Measurements from ENCODE around the gene AGAP1.

Gene AGAP1

DNA sequence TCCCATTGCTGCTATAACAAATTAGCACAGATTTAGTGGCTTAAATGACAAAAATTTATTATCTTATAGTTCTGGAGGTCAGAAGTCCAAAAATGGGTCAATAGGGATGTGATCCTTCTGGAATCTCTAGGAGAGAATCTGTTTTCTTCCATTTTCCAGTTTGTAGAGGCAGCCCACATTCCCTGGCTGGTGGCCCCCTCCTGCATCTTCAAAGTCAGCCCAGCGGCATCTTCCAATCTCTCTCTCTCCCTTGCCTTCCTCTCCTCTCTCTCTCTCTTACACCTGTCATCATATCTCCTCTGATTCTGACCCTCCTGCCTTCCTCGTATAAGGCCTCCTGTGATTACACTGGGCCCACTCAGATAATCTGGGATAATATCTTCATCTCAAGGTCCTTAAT is 3.9 kb upstream of the AGAP1 start:
- no peak for DNase-seq

- DNase-seq, result peak; percentile 53
Measured at GRCh38 chr2:235492850-235493344, 946 bp upstream of the AGAP1 start.

DNA sequence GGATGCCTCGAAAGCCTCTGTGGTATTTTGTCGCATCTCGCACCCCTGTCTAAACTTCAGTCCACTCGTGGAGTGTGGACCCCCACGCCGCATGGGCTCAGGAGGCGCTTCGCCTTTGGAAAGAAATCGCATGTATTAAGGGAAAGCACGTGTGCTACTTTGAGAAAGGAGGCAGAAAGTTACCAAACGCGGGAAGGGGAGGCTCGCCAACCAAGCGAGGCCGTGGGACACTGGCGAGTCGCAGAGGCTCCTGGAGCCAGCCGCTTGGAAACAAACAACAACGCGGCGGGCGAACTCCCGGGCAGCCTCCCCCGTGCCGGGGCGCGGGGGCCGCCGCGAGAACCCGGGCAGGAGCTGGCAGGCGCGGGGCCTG is 455 bp upstream of the AGAP1 start:
- DNase-seq, result peak; percentile 87

DNA sequence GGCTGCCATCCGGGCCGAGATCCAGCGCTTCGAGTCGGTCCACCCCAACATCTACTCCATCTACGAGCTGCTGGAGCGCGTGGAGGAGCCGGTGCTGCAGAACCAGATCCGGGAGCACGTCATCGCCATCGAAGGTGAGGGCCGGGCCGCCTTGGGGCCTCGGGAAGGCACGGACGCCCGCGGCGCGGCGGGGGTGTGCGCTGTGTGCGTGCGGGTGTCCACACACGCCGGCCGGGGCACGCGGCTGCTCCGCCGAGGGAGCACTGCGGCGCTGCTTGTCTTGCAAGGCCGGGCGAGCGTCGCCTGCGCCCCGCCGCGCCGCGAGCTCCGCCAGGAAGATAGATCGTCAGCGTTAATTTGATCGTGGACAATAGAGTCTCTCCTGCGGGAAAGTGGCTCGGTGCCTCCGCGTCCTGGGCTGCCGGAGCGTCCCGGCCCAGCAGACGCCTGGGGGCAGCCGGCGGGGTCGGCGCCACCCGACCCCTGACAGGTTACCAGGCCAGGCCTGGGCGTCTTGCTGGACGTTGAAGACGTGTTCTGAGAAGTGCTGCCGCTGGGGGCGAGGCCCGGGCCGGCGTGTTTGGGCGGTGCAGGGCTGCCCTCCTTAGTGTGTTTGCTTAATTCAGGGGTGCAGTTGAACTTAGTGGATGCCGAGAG is 1.0 kb downstream of the AGAP1 start:
- peak; percentile 75 for DNase-seq

DNA sequence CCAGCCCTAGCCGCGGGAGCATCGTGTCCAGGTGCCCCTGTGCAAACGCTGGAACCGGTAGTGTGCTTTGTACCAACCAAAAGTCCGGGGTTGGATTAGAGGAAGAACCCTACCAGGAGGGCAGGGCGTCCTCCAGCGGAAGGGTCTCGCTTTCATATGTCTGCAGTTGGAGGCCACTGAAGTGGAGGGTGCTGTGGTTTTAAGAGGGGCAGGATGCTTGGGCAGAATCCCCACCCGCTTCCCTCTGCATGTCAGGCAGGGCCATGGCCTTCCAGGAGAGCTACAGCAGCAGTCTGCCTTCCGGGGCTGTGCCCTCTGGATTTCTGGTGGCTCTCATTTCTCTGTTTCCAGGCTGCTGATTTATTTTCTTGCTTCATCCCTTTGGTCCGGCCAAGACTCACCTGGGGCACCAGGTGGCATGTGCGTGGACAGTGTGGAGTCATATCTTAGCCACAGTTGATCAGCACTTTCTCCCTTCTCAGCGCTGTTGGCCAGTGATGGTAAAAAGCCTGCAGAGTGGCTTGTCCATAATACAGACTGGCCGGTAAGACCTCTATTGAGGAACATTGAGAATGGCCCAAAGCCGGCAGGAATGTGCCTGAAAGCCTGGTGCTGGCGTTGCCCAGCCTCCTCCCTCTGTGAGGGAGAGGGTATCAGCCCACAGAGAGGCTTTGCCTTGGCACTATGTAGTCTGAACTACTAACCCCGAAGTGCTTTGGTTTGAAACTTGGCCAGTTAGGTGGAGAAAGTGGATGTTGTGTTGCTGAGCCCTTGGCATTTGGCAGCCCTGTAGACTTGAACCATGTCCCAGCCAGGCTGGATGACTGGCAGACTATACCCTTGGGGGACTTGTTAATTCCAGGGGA is 1.8 kb downstream of the AGAP1 start:
- DNase-seq, result peak; percentile 59

DNA sequence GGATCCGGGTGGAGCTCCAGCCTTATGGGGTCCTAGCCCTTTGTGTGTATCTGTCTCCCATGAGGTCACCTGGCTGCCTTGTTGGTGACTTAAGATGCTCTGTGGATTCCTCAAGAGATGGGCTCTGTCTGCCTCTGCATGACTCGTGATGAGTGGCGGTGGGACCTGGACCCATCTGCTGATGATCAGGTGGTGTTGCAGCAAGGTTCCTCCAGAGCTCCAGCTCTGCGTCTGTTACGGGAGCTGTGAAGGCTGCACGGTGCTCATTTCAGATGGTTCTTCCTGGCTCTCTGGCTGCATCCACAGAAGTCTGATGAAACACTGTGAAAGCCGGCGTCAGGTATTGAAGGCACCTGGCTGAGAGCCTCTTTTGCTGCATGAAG is 2.4 kb downstream of the AGAP1 start:
- peak; percentile 33 for DNase-seq

DNA sequence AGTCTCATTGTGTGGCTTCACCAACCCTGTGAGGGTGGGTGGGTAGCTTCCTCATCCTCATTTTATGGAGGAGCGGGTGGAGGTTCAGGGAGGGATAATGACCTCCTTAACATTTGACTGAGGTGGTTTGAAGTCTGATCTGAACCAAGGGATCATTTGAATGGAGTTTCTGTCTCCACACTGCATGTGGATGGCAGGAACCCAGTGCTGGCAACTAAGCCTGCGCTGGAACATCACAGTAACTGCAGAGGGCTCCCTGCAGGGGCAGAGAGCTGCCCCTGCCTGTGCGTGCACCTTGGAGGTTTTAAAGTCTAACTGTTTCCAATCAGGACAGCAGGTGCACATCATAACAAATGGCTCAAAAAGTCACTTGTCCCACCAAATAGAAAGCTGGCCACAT is 3.3 kb downstream of the AGAP1 start:
- no peak for DNase-seq

DNA sequence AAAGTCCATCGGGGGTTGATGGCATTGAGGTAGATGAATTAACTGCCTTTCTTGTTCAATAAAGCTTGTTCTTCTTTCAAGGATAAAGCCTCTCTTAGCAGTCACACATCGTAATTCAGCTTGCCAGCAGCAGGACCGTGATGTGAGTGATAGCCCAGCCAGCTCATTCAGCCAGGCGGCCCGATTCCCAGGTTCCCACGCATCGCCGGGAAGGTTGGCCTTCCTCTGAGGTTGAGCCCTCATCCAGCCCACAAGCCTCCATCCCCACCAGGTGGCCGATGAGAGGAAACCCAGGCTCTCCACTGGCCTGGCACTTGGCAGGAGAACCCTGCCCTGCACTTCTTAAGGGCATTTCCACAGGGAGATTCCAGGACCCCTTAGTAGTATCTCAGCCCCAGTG is 4.7 kb downstream of the AGAP1 start:
- peak; percentile 55 for DNase-seq

DNA sequence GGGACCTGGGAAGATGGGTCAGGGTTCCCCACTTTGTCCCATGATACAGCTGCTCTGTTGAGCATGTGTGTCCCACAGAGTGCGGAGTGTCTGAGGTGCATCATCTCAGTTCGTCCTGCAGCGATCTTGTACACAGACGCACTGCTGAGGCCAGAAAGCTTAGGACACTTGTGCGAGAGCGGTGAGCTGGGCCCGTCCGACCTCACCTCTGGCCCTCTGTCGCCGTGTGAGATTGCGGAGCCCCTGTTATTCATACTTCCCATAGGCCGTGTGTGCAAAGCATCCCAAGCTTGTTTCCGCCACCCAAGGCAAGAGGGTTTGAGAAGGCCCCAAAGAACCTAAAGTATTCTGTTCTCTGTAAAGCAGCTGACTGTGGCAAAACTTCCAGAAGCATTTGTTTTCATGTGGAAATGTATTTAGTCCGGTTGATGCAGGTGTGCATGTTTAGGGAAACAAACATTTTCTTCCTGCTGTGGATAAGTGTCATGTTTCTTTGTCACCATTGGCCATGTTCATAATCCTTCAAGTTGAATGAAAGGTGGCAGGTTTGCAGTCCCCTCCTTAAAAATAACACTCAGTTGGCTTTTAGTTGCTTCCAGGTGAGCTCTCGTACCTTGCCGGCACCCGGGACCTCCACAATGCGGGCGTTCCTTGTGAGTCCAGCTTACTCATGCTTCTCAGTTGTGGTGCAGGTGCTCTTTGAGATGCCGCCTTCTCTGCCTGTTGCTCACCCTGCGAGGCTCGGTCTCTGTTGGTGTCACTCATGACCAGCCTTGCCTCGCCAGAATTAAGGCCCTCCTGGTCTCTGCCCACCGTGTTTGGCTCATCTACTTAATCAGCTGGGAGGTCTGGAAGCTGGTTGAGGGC is 5.3 kb downstream of the AGAP1 start:
- DNase-seq, result no peak

GRCh38 chr2:235500110-235500760 is 6.4 kb downstream of the AGAP1 start:
- no peak for DNase-seq

DNA sequence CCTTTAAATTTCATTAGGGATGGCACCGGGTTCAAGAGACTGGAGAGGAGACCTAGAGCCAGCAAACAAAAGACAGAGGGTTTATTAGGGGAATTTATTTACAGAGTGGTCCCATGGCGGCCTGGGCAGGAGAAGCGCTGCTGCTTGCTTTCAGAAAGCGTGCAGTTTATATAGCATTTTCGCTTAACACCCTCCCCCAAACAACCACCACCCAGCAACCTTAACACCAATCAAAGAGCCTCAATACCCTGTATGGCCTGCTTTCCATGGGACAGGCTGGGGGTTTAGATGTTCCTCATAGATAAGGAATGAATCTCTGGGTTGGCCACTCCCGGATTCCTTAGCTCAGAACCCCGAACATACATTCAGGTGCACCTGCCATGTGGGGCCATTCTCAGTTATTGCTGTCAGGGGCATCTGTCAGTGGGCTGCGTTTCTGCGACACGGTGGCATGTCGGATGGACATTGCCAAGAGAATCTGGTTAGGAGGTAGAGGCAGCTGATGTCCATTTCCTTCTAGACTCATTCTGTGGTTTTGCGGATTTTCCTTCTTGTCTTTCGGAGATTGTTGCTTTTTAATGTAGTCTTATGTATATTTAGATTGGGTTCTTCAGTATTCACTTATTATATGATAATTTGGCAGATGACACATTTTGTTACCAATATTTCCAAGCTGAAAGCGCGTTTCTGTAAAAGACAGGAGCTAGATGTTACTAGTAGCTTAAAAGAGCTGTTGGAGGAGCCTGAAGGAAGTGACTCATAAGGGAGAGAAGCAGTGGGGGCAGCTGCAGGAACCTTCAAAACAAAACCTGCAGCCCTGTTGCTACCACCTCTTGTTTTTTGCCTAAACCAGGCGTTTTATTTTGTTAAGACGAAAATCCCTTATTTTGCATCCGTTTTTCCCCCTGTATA is 7.2 kb downstream of the AGAP1 start:
- DNase-seq, result peak; percentile 25

DNA sequence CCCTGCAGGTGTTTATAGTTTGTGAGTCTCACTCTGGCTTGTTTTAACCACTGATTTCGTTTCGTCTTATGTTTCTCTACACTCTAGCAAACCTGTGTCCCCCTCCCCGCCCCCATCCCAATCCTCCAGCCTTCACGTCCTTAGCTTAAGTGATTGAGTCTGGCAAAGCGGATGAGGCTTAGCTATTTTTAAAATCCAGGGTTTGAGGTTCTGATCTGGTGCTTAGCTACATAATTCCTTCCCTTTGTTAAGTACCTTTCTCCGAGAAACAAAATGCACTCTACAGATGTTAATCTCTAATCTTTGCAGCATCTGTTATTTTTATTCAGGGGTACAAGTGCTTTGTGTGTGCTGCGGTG is 7.8 kb downstream of the AGAP1 start:
- DNase-seq, result no peak

DNA sequence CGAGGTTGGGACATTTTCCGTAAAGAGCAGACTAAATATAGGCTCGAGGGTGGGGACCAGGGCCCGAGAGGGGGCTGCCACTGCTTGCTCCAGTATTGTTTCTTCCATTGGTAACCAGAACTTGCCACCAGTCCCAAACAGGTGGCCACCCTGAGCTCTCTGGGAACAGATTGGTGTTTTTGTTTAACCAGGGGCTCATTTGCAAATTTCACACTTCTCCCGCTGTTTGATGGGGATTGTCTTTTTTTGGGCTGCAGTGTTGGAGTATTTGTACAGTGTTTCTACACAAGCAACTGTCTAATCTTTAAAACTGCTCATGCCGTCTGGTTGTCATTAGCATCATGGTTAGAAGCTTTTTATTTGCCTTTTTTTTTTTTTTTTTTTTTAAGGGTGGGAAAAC is 8.5 kb downstream of the AGAP1 start:
- no peak for DNase-seq

DNA sequence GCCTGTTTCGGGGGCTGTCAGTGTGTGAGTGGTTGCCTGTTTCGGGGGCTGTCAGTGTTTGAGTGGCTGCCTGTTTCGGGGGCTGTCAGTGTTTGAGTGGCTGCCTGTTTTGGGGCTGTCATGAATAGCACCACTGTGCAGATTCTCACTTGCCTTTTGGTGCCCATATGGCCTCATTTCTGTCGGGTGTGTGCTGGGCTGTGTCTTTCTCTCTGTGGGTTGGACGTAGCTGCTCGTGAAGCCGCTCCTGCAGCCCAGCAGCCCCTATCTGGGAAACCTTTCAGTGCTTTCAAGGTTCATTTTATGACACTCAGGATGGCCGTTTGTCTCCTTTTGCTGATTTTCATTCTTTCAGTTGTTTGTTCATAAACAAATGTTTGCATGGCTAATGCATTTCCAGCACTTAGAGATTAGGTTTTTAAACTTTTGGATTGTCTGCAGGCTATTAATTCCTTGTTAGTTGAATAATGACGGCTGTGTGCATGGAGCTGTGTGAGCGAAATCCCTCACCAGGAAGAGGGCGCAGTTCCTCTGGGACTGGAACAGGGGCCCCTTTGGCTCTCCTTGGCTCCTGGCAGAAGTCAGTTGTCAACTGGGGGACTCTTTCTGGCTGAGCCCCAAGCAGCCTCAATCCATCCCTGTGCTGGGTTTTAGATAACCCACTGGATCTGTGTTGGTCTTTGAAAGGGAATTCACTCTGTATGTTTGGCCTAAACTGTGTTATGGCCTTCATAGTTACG is 10.8 kb downstream of the AGAP1 start:
- no peak for DNase-seq

DNA sequence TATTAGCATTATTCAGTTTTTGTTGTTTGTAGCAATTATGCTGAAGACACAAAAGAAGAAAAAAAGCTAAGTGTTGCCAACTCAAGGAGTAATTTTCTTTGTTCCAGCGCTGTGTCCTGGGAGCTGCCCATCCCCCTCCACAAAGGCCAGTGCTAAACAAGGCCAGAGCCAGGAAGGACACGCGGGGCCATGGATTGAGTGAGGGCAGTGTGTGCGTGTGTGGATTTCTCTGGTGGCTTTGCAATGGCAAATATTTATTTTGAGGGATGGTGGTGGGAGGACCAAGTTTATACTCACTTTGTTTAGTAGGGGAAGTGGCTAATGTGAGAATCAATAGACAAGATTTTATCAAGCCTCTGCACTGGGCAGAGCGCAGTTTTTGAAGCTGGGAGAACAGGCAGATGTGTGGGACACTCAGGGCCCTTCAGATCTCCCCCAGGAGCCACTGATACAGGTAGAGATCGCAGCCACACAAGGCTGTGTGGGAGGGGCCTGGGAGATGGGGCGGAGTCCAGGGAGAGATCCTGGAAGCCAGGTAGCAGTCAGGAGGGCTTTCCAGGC is 11.4 kb downstream of the AGAP1 start:
- DNase-seq, result peak; percentile 75

DNA sequence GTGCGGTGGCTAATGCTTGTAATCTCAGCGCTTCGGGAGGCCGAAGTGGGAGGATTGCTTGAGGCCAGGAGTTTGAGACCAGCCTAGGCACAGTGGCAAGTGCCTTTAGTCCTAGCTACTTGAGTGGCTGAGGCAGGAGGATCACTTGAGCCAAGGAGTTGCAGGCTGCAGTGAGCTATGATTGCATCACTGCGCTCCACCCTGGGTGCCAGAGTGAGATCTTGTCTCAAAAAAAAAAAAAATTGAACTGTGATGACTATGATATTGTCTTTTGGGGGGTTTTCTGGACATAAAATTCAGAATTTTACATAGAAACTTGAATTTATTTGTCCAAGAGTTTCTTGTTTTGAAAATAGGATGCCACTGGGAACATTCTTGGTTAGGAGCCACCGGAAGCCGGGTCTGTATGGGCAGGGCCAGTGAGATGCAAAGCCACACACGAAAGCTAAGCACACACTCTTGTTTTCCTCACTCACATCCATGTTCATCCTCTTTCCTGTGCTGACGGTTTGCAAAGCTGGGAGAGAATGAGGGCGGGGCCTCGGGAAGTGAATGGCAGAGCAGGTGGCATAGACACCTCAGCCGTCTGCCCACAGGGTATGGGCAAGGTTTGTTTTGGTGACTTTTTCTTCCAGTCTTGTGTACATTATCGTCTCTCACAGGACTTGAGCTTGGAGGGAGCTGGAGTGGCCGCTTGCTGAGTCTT is 12.6 kb downstream of the AGAP1 start:
- DNase-seq, result peak; percentile 95

DNA sequence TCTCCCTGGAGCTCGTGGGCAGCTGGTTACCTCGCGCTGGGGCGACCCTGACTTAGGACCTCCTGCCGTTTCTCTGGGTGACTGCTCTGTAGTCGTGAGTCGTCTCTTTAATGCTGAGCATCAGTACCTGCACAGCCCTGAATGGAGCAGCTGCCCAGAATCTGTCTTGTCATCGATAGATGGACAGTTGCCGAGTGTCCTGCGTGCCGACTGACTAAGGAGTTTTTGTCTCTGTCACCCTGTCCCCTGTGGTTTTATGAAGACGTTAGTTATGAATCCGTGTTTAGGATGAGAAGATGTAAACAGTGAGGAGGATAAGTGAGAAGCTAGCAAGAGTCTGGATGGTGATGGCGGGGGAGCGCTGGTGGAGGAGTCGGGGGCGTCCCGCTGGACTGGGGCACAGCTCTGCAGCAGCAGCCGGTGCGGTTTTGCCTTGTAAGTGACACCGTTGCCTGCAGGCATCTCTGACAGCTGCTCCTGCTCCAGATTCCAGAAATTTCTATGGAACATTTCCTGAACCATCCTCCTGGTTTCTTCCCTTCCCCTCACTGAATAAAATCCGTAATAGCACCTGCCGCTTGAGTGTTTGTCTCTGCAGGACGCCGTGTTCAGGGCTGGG is 13.3 kb downstream of the AGAP1 start:
- no peak for DNase-seq

DNA sequence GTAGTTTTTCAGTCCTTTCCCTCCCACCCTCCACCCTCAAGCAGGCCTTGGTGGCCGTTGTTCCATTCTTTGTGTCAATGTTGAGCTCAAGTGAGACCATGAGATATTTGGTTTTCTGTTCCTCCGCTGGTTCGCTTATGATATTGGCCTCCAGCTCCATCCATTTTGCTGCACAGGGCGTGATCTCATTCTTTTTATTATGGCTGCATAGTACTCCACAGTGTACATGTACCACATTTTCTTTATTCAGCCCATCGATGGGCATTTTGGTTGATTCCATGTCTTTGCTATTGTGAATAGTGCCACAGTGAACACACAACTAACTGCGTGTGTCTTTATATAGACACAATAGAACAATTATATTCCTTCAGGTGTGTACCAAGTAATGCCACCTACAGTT is 14.1 kb downstream of the AGAP1 start:
- DNase-seq, result no peak

DNA sequence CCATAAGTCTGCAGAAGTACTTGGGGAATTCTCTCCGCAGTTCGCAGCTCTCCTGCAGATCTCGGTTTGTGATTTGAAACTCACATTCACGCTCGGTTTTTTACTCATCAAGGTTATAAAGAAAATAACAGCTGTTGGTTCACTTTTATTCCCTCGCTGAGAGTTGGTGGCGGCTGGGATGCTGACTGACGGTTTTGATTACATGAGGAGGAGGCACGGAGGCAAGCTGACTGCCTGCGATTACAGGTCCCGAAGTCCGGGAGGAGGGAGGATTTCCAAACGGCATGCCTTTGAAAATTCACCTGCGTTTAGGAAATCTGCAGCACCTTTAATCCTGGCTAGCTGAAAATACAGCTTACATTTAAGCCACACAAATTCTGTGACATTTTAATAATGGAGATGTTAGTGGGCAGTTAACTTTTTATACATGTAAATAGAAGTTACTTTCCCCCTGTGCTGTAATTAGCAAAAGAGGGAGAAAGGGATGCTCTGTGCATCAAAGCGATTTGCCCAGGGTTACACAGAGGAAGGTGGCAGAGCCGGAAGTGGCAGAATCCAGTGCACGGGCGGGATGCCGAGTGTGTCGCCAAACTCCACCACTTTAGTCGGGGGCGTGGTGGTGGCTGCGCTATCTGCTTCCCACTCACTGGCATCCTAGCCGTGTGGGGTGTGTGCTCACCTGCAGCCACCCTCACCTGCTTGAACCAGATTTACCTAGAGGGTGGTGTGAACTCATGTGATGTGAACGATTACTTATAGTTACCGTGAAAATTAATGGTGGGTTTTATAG is 14.7 kb downstream of the AGAP1 start:
- DNase-seq, result no peak

All from DMS53 (cell line).